NCI-H1930 (cell line): Measurements from ENCODE around the gene LRRTM4.
"Not testable (repeated sequence)": the region's sequence is repeated elsewhere in the genome, so short reads cannot be mapped to it uniquely, and the experiment has no call there.

Source experiments
- DNase-seq, 2 experiments: peaks; one replicate each; lab custom pipeline; 2025; lab: John Stamatoyannopoulos, UW

The LRRTM4 gene

DNA sequence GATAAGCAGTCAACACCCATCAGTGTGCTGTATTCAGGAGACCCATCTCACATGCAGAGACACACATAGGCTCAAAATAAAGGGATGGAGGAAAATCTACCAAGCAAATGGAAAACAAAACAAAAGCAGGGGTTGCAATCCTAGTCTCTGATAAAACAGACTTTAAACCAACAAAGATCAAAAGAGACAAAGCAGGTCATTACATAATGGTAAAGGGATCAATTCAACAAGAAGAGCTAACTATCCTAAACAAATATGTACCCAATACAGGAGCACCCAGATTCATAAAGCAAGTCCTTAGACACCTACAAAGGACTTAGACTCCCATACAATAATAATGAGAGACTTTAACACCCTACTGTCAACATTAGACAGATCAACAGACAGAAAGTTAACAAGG lies 358.2 kb downstream of the LRRTM4 start:
- not testable (repeated sequence) for DNase-seq

DNA sequence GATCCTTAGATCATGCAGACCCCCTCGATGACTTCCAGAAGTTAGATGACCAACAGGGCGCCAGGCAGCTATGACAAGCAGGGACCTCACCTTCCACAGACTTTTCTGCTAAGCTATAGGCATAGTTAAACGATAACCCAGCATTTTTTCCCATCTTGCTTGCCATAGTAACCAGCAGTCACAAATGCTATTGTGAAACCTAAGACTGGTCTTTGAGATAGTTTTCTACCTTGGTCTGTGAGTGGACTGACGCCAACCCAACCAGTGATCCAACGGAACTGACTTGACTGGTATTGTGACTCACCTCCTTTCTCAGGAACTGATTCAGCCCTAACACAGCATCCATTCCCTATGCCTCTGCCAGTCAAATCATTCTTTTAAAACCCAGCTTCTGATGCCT lies 361.2 kb downstream of the LRRTM4 start:
- no peak for DNase-seq

DNA sequence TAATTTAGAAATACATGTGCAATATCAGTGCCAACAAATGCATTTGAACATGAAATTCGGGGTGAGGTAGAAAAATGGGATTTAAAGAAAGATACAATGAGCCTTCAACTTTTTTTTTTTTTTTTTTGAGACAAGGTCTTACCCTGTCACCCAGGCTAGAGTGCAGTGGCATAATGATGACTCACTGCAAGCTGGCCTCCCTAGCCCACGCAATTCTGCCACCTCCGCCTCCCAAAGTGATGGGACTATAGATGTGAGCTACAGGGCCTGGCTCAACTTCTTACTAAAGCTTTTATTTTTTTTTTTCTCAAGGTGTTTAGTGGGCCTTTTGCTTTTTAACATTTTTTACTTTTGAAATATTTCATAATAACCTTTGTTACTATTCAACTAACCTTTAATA lies 365.6 kb downstream of the LRRTM4 start:
- DNase-seq = no peak

DNA sequence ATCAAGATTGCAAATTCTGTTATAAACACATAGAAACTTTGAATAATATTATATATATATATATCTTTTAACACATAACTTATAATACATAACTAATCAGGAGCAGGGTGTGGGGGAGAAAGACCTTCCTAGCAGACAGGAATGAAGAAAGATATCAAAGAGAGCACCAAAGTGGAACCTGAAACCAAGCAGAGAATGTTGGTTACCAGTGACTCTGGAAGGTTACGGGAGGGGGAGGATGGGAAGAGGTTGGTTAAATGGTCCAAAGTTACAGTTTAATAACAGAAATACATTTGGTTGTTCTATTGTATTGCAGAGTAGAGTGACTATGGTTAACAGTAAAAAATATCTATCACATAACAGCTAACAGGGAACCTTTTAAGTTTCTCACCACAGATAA lies 366.7 kb downstream of the LRRTM4 start:
- no peak for DNase-seq

DNA sequence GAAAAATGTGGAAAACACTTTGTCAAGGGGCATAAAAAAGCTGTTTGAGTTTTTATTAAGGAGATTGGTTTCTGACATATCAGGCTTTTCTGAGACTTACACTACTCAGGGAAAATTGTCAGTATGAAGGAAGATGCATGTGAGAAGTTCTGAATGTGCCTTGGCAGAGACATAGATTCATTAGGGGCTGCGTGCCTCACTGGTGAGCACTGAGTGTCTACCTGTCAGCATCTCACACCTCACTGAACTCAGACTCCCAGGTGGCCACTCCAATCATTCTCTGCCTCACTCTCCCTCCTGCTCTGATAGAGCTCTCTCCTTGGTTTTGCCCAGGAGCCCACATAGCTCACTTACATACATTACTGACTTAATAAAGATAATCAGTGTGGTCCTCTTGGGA lies 372.6 kb downstream of the LRRTM4 start:
- DNase-seq = no peak

DNA sequence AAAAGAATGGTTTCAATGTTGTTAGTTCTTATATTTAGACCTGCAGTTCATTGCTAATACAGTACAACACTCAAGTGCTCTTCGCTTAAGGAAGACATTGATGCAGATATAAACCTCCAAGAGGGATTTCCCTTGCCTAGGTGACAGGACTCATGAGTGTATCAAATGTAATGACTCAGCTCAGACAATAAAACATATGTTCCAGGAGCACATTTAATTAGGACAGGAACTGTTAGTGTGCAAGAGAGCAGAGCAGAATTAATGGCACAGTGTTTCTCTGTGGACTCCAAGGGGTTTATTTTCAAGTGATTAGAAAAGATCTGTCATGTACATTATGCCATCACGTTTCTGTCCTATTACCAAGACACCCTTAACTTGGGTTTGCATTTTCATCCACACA lies 375.0 kb downstream of the LRRTM4 start:
- DNase-seq = no peak

DNA sequence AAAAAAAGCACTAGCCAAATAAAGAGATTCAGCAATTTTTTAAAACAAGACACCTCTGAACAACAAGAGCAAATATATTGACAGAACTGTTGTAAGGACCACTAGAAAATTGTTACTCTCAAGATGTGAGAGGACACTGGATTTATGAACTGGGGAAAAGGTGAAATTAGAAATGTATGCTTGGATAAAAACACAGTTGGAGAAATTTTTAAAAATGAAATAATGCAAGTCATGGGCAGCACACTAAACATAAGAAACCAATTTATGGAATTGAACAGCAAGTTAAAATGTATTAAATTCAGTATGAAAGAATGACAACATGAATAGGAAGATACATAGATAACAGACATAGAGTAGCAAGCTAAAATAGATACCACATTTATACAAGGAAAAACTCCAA lies 377.4 kb downstream of the LRRTM4 start:
- no peak for DNase-seq

DNA sequence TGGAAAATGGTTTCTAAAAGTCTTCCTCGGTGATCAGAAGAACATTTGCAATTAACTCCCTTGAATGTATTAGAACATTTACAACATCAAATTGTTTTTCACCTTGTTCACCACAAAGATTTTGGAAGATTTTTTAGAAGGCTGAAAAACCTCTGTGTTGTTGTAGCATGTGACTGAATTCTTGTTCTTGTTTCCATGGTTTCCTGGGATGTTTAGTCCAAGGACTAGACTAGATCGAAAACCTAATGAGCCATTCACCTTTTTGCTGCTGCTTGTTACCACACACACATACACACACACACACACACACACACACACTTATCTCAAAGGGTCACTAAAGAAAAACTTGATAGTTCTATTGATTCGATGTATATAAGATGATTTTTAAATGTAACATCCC lies 380.0 kb downstream of the LRRTM4 start:
- no peak for DNase-seq

DNA sequence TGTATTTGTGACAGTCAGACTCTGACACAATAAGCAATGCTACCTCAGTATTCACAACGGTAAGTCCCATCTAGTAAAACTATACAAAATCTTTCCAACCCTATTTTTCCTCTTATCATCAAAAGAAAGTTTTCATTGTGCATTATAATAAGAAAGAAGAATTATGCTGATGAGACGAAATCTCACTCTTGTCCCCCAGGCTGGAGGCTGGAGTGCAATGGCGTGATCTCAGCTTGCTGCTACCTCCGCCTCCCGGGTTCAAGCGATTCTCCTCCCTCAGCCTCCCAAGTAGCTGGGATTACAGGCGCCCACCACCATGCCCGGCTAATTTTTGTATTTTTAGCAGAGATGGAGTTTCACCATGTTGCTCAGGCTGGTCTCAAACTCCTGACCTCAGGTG lies 393.7 kb downstream of the LRRTM4 start:
- not testable (repeated sequence) for DNase-seq

DNA sequence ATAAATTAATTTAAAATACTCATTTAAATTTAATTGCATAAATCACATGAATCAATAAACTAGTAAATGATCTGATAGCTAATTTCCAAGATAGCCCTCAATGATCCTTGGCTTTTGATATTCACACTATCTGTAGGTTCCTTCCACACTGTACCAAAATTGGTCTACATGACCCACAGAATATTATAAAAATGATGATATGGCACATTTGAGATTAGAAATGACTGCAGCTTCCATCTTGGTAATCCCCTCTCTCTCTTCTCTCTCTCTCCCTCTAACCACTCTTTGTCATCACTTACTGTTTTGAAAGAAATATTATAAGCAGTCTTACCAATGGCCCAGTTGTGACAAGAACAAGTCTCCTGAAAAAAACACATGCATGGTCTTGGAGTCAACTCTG lies 394.8 kb downstream of the LRRTM4 start:
- DNase-seq = no peak

DNA sequence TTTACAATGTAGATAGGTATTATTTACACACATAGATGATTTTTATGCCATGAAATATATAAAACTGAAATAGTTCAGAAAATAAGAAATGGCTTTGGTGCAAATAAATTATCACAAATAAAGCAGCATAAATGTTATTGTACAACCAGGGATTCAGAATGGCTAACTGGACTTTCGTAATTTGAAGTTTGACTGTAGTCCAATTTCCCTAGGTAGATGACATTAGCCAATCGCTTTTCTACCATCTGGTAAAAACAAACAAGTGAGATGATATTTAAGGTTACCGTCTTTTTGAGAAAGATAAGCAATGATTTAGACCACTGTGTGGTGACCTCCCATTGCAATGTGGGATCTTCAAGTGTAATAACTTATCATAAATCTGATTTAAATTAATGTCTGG lies 400.7 kb downstream of the LRRTM4 start:
- no peak for DNase-seq

DNA sequence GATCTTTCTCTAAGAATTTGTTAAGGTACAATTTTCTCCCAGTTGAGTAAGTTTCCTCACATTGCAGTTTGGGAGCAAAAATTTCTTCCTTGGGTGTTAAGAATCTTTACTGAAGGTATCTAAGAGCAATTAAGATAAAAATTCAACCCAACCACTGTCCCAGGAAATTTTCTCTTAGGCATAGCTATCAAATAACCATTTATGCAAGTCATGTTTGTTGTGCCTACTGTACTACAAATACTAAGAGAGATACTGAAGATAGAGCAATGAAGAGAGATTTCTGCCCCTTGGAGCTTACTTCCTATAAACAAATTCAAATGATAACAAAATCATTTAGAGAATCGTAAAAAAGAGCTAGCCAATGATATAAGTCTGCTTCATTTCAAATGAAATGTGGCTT lies 402.8 kb downstream of the LRRTM4 start:
- no peak for DNase-seq

DNA sequence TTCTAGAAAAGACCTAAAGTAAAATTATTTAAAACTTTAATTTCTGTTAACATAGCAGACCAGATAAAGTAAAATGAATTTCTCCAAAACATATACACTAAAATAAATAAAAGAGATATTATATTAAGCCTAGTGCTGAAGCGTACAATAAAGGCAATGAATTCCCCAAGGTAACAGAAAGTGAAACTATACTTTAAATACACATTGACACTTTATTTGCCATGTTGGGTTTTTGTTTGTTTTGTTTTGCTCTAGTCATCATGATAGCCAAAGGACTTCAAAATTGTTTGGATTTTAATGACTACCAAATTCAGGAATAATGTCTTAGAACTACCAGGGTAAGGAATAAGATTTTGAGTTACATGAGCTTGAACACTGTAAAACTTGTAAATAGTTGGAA lies 413.3 kb downstream of the LRRTM4 start:
- DNase-seq = no peak

DNA sequence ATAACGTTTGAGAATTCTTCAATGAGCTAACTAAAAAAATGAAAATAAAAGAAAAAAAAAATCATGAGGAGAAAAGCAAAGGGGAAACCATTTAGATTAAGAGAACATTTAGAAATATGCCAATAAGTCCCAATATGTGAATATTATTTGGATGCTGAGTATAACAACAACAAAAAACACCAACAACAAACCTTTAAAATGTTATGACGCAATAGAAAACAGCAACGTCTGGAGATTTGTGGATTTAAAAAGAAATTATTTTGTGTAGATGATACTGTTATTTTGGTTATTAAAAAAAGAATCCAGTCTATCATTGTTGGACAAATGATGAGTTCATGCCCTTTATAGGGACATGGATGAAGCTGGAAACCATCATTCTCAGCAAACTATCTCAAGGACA lies 417.2 kb downstream of the LRRTM4 start:
- no peak for DNase-seq

DNA sequence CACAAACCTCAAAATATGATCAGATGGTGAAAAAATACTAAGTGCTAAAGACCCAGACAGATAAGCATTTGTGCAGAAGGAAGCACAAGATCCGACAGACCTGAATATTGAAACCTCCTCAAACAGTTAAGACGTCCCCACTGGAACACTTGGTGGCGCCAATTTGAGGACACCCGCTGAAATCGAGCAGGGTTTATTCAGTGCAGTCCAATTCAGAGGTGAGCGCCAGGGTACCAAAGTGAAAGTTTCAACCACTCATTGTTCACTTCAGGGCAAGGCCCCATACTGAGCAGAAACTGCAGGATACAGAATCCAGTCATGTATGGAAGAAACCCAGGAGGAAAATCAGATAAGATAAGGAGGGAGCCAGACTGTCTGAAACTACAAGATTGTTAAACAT lies 417.6 kb downstream of the LRRTM4 start:
- no peak for DNase-seq

DNA sequence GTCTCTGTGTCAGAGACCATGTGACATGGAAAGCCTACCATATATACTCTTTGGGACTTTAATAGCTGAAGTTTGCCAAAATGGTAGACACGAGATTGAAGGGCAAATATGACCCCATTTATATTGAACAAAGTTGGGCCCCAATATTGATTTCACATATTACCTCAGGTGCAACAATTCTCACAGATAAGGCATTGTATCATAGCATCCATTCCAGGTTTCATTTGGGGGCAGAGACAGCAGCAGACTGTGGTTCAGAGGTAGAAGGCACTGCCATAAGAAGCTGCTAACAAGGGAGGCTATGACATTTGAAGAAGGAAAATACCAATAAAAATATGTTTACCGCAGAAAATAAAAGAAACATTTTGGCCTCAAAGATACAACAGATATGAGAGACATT lies 419.2 kb downstream of the LRRTM4 start:
- DNase-seq = no peak

DNA sequence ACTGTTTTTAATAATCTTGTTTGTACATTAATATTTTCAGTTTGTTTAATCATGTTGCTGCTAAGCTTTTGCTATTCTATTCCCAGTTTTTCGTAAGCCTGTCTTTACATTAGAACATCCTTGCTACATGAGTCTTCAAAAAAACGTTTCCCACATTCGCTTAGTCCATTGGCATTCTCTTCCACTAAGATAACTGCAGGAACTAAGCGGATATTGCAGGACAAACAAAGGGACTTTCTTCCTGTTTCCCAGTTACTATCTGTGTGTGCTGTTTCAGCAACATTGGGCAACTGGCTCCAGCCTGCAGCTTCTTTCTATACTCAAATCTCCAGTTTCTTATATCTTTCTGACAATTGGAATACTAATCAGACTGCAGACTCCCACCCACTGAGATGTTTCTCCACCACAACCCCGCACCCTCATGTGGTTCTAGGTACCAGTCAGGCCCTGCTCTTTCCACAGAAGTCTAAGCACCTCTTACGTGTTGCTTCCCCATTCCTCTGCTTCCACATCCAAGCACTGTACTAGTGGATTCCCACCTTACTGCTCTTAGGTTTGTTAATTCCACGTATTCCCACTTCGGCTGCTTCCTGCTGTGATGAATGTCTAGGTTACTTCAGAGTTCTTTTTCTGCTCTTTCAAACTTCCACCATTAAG lies 420.3 kb downstream of the LRRTM4 start:
- no peak for DNase-seq

DNA sequence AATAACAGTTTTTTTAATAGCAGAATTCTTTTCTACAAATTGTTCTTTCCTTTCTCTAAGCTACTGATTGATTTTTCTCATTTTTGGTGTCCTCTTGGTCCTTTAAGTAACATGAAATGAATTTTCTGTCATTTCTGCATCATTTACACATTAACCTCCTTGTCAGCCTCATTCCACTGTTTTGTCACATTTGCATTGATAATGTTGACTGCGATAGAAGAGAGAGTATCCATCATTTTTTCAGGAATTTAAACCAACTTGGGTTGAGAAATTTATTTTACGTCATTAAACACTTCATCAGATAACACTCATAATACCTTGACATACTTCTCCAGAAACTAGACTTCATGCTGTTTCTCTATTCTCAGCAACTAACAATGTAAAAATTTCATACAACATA lies 422.2 kb downstream of the LRRTM4 start:
- DNase-seq = no peak

DNA sequence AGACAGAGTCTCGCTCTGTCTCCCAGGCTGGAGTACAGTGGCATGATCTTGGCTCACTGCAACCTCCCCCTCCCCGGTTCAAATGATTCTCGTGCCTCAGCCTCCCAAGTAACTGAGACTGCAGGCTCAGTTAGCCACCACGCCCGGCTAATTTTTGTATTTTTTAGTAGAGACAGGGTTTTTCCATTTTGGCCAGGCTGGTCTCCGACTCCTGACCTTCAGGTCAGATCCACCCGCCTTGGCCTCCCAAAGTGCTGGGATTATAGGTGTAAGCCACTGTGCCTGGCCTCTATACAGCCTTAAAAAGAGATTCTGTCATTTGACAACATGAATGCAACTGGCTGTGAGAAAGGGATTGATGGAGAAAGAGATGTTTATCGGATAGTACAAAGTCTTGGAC lies 426.7 kb downstream of the LRRTM4 start:
- DNase-seq = not testable (repeated sequence)

DNA sequence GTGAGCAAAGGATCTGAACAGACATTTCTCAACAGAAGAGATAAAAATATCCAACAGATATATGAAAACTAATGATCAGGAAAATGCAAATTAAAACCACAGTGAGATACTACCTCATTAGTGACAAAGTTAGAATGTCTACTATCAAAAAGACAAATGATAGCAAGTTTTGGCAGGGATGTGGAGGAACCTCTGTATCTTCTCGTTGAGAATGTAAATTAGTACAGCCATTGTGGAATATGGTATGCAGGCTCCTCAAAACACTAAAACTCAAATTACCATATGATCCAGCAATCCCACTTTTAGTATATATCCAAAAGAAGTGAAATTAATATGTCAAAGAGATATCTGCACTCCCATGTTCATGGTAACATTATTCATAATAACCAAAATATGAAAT lies 427.1 kb downstream of the LRRTM4 start:
- no peak for DNase-seq

DNA sequence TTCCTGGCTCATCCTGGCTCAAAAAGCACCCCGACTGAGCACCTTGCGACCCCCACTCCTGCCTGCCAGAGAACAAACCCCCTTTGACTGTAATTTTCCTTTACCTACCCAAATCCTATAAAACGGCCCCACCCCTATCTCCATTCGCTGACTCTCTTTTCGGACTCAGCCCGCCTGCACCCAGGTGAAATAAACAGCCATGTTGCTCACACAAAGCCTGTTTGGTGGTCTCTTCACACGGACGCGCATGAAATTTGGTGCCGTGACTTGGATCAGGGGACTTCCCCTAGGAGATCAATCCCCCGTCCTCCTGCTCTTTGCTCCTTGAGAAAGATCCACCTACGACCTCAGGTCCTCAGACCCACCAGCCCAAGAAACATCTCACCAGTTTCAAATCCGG lies 433.8 kb downstream of the LRRTM4 start:
- DNase-seq = not testable (repeated sequence)

DNA sequence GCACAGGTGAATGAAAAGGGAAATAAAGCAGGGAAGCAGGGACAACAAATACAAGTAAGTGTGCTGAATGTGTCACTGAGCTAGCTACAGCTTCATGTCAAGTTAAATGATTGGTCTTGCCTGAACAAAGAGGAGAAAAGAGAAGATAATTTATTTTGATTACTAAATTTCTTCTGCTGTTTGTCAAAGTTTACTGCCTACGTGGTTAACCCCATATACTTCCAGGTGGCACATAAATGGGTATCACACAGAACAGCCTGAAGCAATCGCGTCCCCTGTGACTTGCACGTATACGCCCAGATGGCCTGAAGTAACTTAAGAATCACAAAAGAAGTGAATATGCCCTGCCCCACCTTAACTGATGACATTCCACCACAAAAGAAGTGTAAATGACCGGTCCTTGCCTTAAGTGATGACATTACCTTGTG lies 434.2 kb downstream of the LRRTM4 start:
- DNase-seq = peak in 1 of 2 experiments; percentile 27

DNA sequence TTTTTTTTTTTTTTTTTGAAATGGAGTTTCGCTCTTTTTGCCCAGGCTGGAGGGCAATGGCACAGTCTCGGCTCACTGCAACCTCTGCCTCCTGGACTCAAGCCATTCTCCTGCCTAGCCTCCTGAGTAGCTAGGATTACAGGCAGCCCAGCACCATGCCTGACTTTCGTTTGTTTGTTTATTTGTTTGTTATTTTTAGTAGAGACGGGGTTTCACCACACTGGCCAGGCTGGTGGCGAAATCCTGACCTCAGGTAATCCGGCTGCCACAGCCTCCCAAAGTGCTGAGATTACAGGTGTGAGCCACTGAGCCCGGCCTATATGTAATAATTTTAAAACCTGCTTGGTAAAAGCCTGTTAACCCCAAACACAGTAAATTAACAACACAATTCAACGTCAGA lies 435.7 kb downstream of the LRRTM4 start:
- DNase-seq = no peak

DNA sequence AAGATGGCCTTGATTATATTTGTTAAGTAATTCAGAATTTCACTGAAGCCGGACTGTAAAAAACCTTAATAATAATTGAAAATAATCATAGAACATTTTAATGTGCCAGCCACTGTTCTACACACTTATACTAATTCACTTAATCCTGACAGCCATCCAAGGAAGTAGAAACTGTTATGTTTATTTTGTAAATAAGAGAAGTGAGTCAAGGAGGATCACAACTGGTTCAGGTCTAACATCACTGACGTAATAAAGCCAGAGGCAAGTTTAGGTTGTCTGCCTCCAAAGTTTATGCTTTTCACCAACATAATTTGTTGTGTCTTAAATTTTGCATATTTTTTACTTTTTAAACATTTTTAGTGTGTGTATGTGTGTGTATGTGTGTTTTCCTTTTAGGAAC lies 436.1 kb downstream of the LRRTM4 start:
- DNase-seq = no peak

DNA sequence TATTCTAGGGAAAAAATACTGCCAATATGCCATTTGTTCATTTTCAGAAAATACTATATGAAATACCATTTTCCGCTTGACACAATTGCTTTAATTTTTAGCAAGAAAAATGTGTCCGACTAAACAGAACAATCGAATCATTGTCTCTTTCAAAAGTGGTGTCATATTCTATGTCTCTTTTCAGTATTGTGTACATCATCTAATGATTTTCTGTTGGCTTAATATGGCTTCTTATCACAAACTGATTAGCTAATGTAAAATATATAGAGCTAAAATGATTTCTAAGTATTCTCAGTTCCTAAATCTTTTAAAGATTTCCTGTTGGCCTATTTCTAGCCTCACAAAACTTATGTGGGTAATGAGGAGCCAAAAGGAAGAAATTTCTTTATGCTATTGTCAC lies 436.6 kb downstream of the LRRTM4 start:
- no peak for DNase-seq
